Astrocyte of the hippocampus (primary cell): ENCODE data around the gene INAFM2.
A peak's percentile ranks its signal among the peaks of the same experiment; 100 is the strongest.

Experiments
- DNase-seq: peaks from one replicate; pipeline ENCODE4 v3.0.0; 2011; ENCODE audit warnings: low read depth, low spot score

INAFM2 gene

DNA sequence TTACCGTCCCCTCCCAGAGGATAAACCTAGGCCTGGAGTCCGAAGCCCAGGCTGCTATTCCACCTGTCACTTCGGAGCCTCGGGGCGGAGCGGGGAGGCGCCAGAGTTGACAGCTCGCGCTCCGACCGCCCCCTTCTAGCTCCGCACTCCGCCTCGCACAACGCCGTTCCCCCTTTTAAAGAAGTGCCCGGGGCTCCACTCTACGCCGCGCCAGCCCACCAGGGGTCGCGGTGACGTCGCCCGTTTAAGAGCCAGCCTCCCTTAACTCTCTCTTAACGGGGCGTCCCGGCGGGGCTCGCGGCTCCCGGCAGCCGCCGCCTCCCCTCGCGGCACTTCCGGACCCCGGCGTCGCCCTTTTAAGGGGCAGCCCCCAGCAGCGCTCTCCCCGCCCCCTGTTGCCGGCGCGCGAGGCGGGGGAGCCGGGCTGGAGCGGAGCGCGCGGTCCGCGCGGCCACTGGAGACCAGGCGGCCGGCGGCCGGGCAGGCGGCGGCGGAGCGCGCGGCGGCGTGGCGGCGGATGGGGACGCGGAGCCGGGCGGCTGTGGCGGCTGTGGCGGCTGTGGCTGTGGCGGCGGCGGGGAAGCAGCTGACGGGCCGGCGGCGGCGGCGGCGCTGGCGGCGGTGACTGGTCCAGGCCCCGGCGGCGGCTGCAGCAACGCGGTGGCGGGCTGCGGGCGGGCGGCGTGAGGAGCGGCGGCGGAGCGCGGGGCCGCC is at the start of gene INAFM2:
Gene INAFM2 (plus strand): TSS at position 454 of the 714 bp plus-strand sequence. CDS start 364 bp downstream, outside the sequence.
- DNase-seq: peak; percentile 99

DNA sequence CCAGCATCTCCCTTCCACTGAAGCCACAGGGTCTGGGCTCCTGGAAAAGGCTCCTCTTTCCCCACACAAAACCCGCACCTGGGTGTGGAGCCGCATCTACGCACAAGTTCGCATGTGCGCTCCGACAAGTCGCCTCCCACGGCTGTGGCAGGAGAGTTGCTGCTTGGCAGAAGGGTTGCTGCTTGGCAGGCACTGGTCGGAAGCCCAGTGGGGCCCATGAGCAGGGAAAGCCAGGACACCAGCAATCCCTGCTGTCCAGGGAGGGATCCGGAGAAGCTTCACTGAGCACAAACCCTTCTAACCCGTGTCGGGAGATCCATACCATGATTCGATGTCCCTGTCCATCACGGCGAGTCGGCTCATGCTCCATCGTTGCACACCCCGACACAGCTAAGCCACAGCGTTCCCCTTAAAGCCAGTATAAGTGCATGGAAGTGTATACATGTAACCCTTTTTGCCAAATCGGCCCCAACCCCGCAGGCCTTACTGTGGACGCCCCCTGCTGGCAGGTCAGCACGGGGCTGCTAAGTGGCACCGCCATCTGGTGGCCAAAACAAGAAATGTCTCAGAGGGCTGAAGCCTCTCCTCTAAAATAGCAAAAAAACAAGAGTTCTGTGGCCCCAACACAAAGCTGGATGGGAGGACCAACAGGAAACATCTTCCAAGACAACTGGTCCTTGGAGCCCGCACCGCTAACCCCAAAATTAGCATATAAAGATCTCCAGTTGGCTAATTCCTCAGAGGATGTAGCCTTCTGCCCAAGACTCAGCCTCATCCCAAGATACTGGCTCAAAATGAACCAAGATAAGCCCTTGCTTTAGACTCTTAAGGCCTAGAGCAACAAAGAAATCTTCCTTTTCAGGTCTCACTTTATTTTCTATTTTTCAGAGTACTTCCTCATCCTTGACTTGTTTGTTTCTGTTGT is 48.9 kb upstream of the INAFM2 start:
- DNase-seq: peak; percentile 90

DNA sequence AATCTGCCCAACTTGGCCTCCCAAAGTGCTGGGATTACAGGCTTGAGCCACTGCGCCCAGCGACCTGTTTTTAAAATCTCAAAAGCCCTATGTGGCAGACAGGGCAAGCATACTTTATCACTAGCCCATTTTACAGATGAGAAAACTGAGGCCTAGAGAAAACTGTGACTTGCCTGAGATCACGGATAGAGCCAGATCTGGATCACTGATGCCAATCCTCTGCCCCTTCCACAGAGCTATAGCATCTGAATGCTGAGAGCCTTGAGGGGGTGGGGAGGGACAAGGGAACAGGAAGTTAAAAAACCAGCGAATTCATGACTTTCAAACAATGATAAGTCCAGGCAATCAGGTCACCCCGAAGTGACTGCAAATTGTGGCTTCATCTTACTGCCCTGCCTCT is 48.0 kb upstream of the INAFM2 start:
- DNase-seq: no peak

DNA sequence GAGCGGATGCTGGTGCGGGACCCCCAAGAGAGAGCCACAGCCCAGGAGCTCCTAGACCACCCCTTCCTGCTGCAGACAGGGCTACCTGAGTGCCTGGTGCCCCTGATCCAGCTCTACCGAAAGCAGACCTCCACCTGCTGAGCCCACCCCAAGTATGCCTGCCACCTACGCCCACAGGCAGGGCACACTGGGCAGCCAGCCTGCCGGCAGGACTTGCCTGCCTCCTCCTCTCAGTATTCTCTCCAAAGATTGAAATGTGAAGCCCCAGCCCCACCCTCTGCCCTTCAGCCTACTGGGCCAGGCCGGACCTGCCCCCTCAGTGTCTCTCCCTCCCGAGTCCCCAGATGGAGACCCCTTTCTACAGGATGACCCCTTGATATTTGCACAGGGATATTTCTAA is 47.5 kb upstream of the INAFM2 start:
- DNase-seq: no peak

DNA sequence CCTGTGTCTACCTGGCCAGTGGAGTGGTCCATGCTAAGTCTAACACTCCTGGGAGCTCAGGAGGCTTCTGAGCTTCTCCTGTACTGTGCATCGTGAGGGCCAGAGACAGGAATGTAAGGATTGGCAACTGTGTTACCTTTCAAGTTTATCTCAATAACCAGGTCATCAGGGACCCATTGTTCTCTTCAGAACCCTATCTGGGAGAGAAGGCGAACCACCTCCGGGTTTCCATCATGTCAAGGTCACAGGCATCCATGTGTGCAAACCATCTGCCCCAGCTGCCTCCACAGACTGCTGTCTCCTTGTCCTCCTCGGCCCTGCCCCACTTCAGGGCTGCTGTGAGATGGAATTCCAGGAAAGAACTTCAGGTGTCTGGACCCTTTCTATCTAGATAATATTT is 46.6 kb upstream of the INAFM2 start:
- DNase-seq: no peak

DNA sequence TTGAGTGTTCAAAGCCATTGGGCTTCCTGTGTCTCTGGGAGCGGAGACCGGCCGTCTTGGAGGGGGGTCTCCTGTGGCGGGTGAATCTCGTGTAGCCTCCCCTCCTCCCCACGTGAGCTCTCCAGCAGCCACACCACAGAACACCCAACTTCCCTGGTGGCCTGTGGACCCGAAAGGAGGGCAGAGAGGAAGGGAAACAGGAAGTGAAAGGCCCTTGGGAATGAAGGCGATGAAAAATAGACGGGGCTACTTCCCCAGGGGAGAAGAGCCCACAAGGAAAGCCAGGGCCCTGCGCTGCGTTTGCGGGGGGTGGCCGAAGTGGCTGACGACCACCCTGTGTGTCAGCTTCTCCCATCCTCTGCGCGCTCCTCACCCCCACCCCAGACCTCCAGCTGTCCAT is 46.0 kb upstream of the INAFM2 start:
- DNase-seq: no peak

DNA sequence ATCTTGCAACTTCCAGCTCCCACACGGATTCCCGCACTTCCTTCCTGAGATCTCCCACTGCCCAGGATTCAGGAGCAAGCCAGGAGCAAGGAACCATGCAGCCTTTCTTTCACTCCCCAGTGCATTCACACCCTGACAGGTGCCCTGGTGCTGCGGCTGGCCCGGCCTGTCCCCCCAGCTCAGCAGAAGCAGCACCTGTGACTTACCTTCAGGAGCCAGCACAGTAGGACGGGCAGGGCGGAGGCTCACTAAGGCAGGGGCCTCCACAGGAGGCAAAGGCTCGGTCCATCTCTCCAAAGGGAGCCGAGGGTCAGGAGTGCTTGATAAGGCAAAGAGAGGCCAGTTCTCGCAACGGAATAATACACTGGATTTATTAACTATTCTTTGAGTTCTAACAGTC is 45.5 kb upstream of the INAFM2 start:
- no peak for DNase-seq

DNA sequence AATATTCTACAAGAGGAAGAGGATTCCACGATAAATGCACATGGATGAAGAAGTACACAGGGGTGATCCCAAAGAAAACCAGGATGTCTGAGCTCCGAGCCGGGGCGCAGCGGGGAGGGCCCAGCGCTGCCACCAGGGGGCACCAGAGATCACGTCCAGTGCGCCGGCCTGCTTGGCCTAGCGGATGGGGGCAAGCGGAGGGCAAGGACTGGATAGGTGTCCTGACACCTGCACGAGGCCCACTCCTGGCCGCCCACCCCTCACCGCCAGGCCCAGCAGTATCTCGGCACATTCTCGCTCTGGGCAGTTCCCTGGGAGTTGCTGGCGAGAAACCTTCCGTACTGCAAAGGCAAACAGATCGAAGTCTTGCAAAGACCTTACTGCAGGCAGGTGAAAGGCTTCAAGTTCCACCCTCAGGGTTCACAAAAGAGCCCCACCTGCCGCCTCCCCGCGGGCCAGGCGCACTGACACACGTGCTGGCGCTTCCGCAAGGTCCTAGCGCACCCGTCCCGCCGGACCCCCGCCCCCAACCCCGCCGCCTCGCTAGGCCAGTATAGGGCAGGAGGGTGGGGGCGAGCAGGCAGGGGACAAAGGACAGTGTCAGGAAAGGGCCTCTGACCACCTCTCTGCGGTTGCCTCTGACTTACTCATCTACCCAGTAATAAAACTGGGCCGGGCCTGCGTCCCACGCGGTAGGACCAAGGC is 43.9 kb upstream of the INAFM2 start:
- peak; percentile 81 for DNase-seq

DNA sequence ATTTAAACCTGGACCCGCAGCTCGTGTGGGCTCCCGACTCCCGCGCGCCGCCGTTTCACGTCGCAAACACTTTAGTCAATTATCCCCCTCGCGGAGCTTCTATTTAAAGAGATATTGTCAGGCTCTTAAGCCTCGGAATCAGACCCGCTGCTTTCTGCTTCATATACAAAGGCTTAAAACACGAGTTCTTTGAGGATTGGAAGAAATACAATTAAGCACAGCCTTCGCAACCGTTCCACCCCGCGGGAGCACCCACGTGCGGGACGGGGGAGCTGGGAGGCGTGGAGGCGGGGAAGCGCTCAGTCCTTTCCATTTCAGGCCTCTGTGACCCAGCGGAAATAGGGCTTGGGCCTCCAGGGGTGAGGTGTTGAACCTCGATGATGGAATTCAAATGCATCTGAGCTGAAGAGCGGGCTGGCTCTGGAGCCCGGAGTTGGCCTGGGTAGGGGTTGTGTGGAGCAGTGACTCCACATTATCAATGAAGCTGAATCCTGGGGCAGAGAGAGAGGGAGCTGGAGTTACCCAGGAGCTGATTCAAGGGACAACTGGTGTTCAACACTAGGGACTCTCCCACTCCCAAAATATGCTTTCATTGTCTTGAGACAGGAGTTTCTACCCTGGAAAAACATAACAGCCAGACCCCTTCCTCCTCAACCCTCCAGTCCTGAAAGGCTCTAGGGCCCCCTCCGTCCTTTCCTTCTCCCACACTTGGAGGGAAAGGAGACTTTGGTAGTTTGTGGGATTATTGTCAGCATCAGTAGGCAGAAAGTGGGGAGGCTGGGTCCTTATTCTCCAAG is 43.0 kb upstream of the INAFM2 start:
- DNase-seq: no peak

DNA sequence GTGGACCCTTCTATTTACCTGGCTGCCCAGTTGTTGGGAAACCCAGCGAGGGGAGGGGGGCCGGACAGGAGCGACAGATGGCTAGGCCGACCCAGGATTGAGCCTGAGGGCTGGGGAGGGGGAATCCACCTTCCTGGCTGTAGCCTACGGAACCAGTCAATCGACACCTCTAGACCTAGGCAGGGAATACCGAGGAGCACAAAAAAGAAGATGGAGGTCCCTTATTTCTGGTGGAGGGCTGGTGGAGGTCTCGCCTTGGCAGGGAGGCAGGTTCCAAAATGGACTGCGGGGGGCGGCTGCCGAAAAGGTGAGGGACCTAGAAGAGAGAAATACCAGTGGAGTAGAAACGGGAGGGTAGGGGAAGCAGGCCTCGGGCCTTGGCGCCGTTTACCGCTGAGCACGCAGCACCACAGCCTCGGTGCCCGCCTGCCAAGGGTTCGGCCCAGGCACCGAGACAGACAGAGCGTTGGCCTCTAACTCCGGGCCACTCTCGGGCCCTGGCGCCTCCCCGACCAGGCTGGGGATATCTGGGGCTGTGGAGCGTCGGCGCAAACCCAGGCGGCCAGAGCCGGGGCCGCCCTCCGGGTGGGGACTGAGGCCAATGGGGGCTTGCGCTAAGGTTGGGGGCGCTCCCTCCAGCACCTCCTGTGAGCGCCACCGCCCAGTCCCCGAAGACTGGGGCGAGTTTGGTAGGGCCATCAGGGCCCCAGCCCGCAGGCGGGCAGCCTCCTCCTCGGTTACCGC is 42.3 kb upstream of the INAFM2 start:
- no peak for DNase-seq

DNA sequence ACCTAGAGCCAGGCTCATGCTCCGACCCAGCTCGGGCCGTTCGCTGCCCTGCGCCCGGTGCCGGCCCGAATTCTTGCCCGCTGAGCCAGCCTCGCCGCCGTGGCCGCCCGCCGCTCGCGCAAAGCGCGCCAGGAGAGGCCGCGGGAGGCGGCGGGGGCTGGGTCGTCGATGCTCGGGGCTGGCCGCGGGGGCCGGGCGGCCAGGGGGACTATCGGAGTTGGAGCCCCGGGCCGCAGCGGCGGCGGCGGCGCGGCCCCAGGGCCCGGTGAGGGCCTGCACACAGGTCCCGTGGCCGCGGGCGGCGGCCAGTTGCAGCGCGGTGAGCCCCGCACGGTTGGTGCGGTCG is 41.7 kb upstream of the INAFM2 start:
- peak; percentile 29 for DNase-seq

DNA sequence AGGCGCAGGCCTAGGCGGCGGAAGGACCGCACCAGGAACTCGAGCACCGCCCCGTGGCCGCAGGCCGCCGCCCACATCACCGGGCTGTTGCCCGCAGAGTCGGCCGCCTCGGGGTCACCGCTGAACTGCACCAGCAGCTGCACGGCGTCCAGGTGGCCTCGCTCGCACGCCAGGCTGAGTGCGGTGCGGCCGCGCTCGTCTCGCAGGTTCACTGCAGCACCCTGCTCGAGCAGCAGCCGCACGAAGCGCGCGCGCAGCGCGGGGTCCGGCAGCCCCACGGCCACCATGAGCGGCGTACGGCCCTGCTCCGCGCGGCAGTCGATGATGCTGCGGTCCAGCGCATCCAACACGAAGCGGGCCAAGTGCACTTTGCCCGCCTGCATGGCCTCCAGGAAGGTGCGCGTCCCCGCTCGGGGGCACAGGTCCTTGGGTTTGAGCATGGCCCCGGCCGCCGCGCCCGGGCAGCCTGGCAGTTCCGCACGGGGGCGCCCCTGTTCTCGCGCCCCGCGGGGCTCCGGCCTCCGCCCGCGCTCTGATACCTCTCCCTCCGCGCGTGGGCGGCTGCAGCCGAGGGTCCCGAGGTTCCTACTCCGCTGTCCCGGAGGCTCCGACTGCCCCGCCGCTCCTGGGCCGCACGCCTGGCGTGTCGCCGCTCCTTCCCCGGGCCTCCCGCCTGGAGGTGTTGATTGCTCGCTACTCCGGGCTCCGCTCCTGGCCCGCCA is 41.2 kb upstream of the INAFM2 start:
- peak; percentile 61 for DNase-seq

DNA sequence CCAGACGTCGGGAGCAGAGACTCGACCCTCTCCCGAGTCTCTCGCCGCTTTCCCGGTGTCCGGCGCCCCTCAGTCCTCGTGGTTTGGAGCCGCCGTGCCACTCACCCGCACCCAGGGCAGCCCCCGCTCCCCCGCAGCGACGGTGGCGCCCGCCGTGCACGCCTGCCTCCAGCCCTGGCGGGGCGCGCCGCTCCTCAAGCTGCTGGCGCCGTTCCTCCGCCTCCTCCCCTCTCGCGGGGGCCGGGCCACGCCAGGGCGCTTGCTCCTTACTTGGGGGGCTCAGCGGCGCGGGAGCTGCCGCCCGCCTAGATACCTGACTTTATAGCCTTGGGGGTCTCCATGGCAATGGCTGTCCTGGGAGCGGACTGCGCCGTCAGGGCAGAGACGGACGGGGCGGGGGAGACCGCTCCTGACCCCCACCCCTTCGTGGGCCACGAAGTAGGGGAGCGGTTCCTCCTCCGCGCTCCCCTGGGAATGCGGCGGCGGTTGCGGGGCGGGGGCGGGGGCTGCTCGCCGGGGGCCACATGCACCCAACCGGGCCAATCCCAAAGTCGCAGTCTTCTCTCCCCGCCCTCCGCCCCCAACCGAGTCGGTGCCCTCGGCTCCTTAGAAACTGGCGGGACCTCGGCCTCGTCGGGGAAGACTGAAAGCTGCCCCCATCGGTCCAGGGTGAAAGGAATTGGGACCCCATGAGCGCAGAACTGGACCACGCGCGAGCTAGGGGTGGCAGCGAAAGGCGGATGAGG is 40.5 kb upstream of the INAFM2 start, which contains the start of gene ANKRD63:
Gene ANKRD63 (minus strand): TSS at position 196 of the 746 bp plus-strand sequence. CDS start 478 bp downstream, outside the sequence.
- no peak for DNase-seq

DNA sequence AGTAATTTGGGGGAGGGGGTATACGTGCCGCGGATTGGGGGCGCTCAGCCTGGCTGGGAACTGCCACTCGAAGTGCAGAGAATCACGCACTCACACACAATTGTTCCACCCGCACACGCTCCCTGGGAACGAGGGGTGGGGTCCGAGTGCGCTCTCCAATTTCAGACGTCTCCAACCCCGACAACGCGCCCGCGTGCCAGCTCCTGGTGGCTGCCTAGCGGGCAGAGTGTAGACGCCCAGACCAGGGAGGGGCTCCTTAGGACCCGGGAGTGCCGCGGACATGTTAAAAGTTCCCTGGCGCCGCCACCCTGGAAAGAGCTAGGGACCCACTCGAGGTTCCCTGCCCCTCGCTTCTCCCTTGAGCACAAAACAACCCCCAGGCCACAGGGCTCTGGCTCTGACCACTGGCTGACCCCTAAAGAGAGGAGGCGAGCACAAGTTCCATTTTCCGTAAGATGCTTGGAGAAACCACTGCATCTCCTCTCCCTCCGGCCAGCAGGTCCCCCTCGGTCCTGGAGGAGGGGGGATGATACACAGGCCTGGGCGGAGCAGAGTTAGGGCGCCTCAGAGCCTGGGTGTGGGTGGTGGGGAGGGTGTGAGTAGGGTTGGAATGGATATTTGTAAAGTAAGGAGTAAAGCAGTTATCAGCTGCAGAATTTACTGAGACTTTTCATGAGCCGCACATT is 39.7 kb upstream of the INAFM2 start:
- no peak for DNase-seq

DNA sequence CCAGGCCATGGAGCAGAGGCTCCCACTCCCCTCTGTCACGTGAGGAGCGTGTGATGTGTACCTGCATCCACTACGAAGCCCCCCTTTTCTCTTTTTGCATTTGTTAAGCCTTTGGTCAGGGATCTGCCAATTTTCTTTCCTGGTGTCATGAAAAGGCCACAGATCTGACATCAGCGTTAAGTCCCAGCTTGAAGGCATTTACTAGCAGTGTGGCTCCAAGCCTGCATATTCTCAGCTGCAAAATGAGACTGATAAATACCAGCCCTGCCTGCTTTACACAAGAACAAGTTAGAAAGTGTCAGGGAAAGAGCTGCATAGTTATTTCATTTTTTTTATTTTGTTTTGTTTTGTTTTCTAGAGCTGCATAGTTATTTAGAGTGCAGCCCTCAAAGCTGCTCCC is 38.3 kb upstream of the INAFM2 start:
- DNase-seq: peak; percentile 78

DNA sequence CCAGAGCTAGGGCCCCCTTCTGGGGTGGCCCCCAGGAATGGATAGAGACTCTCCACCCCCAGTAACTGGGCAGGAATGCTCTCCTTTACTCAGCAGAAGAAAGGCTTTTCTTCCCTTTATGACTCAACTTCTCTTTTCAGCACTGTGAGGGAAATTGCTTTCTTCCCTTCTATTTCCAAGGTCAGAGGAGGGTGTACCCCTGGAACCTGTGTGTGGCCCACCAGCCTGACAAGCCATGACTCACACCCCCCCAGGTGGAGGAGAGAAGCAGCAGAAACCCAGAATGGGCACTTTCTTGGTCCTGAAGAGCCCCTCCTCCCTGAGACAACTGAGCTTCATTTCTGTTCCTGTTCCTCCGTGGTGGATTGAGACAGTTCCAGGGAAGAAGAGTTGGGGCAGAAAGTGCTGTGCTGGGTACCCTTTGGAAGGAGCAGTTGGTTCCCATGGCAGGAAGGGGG is 37.9 kb upstream of the INAFM2 start:
- no peak for DNase-seq

DNA sequence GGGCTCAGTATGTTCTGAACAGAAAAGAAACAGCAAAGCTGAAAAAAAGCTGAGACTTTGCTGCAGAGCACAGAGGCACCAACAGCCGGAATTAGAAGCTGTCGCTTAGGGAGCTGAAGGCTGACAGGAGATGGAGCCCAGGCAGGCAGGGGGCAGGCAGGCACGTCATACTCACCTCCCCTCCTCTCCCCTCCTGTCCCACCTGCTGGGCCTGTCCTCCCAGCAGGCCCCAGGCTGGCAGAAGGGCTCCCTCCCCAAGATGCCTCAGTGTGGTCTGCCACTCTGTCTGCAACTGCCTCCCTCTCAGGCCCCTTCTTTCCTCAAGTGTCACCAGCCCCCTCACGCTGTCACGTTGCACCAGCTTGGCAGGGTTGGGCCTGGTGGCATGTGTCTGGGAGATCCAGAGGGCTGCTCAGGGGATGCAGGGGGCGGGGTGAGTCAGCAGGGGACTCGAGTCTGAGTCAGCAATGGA is 37.4 kb upstream of the INAFM2 start:
- no peak for DNase-seq

DNA sequence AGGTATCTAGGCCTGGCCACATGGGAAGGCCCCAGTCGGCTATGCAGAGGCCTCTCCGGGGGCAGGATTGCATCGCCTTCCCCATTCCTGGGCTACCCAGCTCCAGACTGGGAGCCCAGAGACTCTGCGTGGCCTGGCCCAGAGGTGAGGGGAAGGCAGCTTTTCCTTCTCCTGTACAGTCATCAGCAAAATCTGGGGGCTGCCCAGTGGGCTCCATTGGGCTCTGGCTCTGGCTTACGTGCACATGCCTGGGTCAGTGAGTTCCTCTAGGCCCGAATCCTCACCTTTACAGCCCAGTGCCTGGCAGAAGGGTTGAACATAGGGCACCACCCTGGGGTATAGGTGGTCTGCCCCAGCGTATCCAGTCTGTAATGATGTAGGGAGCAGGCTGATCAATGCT is 36.7 kb upstream of the INAFM2 start:
- DNase-seq: no peak
